GM21723 (cell line): Measurements from ENCODE around the gene AUNIP.

Source experiments
- ATAC-seq: cut with Tn5 transposase; IDR thresholded peaks from one replicate; pipeline ENCODE4 v1.9.1; 2021; ENCODE audit warnings: mild to moderate bottlenecking, moderate library complexity; ENCODE audit not compliant: unreplicated experiment

AUNIP gene

DNA sequence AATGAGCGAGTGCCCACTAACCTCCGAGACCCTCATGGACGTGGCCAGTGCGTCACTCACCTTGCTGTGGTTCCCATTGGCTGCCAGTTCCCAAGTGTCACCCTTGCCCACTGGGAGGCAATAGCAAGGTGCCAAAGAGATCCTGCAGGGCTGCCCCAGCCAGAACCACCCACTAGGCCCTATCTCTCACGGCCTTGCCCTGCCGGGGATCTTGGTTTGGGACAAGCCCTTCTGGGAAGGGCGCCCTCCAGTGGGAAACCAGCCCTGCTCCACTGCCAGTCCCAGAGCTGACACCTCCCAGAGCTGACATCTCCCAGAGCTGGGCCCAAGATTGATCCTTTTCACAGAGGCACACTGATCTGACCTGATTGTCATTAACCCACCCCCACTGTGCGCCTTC lies 61.3 kb downstream of the AUNIP start:
- no peak for ATAC-seq

DNA sequence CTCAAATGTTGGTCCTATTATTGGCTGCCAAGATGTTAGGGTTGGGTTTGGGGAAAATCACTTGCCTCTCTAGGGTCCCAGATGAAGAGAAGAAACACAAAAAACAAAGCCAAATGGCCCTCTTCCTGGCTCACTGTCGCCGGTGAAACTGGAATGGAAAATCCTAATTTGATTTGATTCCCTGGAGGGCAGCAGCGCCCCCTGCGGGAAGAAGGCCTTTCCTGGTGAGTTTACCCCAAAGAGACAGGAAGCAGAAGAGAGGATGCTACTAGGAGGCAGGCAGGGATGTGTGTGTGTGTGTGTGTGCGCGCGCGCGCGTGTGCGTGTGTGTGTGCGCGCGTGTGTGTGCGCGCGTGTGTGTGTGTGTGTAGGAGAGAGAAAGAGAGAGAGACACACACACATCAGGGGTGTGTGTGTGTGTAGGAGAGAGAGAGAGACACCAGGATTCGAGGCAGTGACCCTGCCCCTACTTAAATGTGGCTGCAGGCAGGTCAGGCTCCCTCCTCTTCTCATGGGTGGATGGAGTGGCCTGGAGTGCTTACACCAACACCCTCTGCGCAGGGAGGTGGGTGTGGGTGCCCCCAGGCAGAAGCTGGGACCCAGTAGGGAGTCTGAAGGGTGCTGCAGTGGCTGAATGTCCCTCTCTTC lies 62.3 kb downstream of the AUNIP start:
- no peak for ATAC-seq

DNA sequence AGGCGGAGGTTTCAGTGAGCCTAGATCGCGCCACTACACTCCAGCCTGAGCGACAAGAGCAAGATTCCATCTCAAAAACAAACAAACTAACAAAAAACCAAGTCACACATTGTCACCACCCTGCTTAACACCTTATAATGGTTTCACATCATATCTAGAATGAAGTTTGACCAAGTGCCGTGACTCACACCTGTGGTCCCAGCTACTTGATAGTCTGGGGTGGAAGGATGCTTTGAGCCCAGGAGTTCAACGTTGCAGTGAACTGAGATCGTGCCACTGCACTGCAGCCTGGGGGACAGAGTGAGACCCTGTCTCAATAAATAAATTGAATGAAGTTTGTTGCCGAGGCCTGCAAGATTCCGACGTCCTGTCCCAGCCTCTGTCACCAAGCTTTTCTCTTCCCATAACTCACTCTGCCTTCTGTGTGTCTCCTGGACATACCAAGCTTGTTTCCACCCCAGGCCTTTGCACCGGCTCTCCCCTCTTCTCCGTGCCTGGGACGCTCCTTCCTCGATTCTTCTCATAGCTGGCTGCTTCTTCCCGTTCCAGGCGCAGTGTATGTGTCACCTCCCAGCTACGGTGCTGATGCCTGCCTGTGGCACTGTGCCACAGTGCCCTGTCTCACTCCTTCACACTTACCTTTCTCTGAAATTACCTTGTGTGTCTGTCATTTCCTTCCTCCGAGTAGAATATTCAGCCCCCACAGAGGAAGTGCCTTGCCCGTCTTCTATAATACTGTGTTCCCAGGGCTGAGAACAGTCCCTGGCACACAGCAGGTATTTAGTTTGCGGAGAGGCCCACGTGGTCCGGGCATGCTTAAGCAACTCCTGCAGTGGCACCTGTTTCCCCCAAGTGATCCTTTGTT lies 63.1 kb downstream of the AUNIP start:
- ATAC-seq = no peak

DNA sequence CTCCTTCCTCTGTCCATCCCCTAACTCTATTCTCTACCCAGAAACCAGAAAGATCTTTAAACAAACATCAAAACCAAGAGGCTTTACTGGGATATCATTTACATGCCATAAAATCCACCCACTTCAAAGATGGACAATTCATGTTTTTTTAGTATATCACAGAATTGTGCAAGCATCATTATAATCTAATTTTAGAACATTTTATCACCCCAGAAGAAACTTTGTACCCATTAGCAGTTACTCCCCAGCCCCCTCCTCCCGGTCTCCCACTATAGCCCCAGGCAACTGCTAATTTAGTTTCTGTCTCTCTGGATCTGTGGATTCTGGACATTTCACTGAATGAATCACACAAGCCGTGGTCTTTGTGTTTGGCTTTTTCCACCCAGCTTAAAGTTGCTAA lies 64.0 kb downstream of the AUNIP start:
- ATAC-seq = no peak

DNA sequence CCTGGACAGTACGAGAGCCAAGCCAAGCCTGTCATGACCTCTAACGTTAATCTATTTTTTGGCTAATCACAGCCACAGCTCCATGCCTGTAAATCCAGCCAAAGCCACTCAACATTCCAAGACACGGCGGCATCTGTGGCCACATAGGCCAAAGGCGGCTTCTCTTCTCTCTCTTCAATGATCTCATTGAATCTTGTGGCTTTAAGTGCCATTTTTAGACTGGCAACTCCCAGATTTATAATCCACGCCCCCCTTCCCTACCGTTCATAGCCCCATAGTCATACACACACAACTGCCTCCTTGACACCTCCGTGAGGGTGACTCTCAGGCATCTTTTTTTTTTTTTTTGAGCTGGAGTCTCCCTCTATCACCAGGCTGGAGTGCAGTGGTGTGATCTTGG lies 64.9 kb downstream of the AUNIP start:
- ATAC-seq = no peak

DNA sequence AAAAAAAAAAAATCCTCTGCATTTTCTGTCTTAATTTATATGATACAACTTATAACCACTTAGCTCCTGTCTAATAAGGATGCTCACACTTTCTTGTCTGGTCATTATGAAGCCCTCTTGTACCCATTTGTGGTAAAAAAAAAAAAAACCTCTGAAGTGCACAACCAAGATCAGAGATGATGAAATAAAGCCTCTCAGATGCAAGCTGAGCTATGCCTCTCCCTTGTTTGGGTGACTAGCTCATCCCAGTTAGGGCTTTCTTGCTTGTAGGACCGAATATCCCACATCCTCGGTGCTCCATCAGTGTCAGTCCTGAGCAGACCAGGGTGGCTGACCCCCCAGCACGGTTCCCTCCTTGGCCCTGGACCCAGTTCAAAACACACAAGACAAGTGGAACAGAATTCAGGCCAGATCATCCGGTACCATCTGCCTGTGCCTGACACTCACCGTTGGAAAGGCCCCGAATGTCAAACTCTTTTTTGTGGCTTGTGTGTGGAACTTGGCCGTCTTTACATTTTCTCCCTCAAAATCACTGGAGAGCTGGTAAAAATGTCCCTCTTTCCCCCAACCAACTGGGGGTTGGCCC lies 65.6 kb downstream of the AUNIP start:
- ATAC-seq = no peak

DNA sequence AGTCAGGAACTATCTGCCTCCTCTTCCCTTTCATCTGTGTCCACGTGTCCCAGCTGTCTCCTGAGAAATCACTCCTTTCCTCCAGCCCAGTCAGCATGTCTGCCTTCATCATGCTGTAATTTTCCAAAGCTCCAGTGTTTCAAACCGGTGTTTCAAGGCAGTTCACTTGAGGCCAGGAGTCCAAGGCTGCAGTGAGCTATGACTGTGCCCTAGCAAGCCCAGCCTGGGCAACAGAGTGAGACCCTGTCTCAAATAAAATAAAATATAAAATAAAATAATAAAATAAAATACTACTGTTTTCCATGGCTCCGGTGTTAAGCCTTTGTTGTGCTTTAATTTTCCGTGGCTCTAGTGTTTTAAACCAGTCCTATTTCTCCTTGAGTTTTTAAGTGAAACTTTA lies 67.1 kb downstream of the AUNIP start:
- no peak for ATAC-seq

DNA sequence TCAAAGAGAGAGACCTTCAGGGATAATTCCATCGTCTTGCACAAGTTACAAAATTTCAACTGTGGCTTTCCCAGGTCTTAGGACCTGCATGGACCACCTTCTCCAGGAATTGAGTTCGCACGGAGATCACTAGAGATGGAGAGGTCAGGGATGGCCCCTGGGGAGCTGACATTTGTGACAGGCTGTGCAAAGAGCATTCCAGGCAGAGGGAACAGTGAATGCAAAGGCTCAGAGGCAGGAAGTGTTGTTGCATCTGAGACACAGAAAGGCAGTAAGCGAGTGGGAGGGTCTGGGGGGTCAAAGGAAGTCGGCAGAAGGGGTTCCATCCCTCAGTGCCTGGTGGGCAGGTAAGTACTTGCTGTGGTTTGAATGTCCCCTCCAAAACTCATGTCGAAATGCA lies 68.8 kb downstream of the AUNIP start:
- no peak for ATAC-seq

DNA sequence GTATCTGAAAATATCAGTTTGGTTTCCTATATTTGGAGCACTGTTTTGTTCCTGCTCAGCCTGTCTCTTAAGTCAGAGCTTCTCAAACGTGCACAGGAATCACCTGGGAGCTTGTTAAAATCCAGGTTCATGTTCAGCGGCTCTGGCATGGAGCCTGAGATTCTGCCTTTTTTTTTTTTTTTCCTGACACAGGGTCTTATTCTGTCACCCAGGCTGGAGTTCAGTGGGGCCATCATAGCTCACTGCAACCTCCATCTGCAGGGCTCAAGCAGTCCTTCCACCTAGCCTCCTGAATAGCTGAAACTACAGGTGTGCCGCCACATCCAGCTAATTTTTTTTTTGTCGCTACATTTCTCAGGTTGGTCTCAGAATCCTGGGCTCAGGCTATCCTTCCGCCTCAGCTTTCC lies 71.5 kb downstream of the AUNIP start:
- ATAC-seq = no peak

DNA sequence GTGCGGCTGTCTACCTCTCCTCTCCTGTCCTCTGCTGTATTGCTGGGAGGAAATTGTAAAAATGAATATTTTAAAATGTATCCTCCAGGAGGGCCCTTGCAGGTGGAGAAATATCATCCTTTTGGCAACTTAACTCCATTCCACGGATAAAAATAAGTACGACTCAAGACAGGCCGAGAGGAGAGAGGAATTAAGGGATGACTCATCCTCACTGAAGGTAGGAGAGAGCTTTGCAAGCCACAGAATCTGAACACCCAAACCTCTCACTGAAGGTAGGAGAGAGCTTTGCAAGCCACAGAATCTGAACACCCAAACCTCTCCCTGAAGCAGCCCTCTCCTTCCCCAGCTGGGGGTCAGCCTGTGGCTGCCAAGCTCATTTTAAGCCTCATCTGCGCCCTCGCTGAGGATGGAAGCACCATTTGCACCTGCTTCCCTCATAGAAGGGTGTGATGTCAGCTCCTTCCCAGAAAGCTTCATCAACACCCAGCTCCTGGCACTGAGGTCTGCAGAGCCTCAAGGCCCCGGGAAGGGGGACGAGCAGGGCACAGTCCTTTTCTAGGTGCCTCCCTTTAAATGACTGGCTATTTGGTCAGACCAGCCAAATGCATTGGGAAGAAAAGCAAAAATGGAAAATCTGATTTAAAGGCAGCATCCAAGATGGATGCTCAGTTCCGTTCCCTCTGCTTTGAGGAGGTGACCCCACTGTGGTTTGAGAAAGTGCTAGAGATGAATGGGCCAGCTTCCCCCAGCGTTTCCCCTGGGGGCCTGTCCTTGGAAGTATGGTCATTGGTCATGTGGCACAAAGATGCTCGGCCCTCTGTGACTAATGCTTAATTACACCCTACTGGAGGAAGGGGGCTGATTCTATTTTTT lies 72.1 kb downstream of the AUNIP start:
- no peak for ATAC-seq

DNA sequence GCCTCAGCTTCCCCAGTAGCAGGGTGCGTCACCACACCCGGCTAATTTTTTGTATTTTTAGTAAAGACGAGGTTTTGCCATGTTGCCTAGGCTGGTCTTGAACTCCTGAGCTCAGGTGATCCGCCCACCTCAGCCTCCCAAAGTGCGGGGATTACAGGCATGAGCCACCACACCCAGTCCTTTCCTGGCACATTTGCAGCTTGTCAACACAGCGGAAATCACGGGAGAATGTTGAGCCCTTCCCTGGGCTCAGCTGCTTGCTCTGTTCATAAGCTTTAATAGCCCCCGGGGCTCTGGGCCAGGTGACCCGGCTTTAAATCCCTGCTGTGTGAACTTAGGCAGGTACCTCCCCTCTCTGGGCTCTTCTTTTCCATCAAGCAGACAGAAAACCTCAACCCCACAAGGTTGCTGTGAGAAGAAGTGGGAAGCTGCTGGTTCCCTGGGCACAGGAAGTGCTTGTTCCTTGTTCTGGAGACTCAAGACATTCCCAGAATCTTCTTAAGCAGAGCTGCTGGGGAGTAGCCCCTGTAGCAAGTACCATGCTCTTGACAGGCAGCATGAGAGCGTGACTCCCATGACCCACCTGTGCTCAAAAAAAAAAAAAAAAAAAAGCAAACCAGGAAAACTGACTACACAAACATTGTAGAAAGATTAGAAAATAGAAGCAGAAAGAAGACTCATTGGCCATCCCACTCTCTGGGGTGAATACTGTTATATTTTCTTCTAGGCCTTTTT lies 73.8 kb downstream of the AUNIP start:
- no peak for ATAC-seq

DNA sequence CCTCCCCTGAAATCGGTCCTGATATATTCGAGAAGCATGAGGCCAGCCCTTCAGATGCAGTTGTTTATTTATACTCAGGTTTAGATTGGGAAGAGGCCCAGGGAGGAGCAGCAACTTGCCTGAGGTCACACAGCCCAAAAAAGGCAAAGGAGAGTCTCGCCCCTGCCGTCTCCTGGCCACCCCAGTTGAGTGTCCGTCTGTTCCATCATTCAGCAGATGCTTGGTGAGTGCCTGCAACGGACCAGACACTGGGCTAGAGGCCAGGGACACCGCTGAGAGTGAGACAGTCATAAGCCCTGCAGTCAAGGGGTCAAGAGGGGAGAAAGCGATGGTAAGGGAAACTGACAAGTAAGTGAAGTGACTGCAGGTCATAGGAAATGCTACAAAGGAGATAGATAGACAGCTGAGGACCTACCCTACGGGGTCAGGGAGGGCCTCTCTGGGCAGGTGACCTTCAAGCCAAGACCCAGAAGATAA lies 74.6 kb downstream of the AUNIP start:
- no peak for ATAC-seq
